Measurements from ENCODE around the gene SYNCRIP.

DNA sequence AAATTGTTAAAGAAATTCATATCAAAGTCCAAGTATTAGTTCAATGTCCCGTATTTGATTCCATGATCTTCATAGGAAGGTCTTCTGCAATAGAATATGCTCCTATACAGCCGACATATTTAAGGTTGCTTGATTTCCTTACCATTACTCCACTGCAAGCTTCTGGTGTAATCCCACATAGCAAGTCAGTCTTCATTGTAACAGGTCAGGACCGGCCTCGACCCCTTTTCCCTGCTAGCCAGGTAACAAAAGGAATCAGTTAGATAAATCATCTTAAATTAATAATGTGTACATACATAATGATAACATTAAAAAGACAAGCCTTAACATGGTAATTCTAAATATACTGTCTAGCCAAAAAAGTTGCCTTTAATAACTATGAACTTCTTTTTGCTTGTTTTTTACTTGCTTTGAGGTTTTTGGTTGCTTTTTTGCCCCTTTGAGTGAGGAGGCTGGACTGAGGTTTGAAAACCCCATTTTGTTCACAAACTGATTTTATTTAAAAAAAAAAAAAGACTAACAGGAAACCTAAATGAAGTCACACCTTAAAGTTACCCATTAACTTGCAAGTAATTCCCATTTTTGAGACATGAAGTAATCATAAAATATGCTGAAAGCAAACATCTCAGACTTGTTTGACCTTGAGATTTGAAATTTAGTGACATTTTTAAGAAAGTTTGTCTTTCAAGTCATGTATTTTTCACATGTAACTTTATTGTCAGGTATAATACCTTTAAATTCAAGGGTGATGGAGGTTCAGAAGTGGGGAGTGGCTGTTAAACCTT lies 29.8 kb downstream of the SYNCRIP start:
- TF ChIP-seq RAD21 (IDR thresholded peaks at IDR 0.05) (no peak), CTCF (IDR thresholded peaks at IDR 0.05; ENCODE audit: low read depth, low read length, missing input control) (no peak), GABPA (IDR thresholded peaks at IDR 0.05 in 1 of 2, conservative IDR thresholded peaks at IDR 0.05 in 1 of 2) (no peak), FOXA1 (IDR thresholded peaks at IDR 0.05) (no peak), MAX (IDR thresholded peaks at IDR 0.05) (no peak), TAF1 (conservative IDR thresholded peaks at IDR 0.05) (no peak), REST (IDR thresholded peaks at IDR 0.05) (no peak), YY1 (IDR thresholded peaks at IDR 0.05) (no peak), RXRA (IDR thresholded peaks at IDR 0.05) (no peak), JUND (IDR thresholded peaks at IDR 0.05) (no peak), EGR1 (IDR thresholded peaks at IDR 0.05; ENCODE audit: low read depth in 2 of 2) (no peak), SP1 (IDR thresholded peaks at IDR 0.05) (no peak)
- TF ChIP-seq, protein P1, sequence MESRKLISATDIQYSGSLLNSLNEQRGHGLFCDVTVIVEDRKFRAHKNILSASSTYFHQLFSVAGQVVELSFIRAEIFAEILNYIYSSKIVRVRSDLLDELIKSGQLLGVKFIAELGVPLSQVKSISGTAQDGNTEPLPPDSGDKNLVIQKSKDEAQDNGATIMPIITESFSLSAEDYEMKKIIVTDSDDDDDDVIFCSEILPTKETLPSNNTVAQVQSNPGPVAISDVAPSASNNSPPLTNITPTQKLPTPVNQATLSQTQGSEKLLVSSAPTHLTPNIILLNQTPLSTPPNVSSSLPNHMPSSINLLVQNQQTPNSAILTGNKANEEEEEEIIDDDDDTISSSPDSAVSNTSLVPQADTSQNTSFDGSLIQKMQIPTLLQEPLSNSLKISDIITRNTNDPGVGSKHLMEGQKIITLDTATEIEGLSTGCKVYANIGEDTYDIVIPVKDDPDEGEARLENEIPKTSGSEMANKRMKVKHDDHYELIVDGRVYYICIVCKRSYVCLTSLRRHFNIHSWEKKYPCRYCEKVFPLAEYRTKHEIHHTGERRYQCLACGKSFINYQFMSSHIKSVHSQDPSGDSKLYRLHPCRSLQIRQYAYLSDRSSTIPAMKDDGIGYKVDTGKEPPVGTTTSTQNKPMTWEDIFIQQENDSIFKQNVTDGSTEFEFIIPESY (IDR thresholded peaks at IDR 0.05) = no peak
- TF ChIP-seq, protein P2, sequence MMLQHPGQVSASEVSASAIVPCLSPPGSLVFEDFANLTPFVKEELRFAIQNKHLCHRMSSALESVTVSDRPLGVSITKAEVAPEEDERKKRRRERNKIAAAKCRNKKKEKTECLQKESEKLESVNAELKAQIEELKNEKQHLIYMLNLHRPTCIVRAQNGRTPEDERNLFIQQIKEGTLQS (IDR thresholded peaks at IDR 0.05) = no peak

All from liver (tissue), 3 donors.